Measurements from ENCODE around the gene ZNF276.
"Not testable (repeated sequence)": the region's sequence is repeated elsewhere in the genome, so short reads cannot be mapped to it uniquely, and the experiment has no call there.

ZNF276 gene

DNA sequence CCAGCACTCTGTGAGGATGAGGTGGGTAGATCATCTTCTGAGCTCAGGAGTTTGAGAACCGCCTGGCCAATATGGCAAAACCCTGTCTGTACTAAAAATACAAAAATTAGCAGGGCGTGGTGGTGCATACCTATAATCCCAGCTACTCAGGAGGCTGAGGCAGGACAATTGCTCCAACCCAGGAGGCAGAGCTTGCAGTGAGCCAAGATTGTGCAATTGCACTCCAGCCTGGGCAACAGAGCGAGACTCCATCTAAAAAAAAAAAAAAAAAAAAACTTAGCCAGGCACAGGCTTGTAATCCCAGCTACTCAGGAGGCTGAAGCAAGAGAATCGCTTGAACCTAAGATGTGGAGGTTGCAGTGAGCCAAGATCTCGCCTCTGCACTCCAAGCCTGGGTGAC, 56.9 kb downstream of the ZNF276 start:
- not testable (repeated sequence) for FAIRE-seq; DNase-seq (ENCODE audit: insufficient read length, low spot score)

DNA sequence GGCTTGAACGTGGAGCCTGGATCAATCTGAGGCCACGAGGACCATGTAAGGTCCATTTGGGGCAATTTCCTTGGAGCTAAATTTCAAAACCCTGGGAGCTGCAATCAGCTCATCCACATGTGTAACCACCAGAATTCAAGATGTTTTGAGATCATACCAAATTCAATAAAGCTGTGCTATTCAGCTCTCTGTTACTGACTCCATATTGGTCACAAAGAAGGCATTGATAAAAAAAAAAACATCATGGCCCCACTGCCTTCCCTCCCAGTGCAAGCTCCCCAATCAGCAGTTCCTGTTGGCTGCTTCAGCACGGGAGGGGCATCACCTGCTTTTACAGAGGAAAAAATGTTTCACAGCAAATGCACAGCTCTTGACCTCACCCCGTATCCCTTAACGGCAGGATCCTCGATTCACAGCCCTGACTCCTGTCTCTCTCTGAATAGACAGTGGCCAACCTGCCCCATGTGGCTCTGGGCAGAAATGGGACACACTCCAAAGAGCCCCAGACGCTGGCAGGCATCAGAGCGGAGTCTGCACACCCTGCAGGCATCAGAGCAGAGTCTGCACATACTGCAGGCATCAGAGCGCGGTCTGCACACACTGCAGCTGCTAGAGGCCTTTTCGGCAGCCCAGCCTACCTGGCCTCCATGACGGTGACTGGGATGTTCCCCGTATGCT, 58.0 kb downstream of the ZNF276 start:
- DNase-seq (ENCODE audit: insufficient read length, low spot score): no peak
- FAIRE-seq: no peak

- FAIRE-seq: no peak
- DNase-seq (ENCODE audit: insufficient read length, low spot score): no peak
These were observed 58.6 kb downstream of the ZNF276 start for GRCh38 chr16:89779909-89780305.

GRCh38 chr16:89782489-89782888, 61.2 kb downstream of the ZNF276 start:
- no peak for FAIRE-seq
- DNase-seq (ENCODE audit: insufficient read length, low spot score): no peak

DNA sequence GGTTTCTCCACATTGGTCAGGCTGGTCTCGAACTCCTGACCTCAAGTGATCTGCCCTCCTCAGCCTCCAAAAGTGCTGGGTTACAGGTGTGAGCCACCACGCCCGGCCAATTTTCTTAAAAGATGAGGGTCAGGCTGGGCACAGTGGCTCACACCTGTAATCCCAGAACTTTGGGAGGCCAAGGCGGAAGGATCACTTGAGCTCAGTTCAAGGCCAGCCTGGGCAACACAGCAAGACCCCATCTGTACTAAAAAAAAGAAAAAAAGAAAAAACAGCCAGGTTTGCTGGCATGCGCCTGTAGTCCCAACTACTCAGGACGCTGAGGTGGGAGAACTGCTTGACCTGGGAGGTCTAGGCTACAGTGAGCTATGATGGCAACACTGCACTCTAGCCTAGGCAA, 62.6 kb downstream of the ZNF276 start:
- DNase-seq (ENCODE audit: insufficient read length, low spot score); FAIRE-seq: not testable (repeated sequence)

DNA sequence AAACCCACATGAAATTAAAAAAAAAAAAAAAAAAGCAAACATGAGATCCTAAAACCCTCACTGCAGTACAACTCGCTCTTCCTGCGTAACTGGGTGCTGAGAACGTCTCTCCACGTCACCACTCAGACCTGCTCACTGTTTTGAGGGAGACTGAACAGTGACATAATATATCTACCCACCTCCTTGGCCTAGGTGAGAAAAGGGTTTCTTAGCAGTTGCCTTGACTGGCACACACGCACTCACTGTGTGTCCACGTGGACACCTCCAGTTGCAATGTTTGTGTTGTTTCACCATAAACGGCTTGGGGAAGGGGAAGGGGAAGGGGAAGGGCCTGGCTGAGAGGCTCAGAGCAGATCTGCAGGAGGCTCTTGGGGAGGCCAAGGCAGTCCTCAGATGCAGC, 63.1 kb downstream of the ZNF276 start:
- no peak for DNase-seq (ENCODE audit: insufficient read length, low spot score)
- no peak for FAIRE-seq

- FAIRE-seq (no peak), DNase-seq (ENCODE audit: insufficient read length, low spot score) (no peak)
These were observed 64.3 kb downstream of the ZNF276 start for GRCh38 chr16:89785523-89786155.

DNA sequence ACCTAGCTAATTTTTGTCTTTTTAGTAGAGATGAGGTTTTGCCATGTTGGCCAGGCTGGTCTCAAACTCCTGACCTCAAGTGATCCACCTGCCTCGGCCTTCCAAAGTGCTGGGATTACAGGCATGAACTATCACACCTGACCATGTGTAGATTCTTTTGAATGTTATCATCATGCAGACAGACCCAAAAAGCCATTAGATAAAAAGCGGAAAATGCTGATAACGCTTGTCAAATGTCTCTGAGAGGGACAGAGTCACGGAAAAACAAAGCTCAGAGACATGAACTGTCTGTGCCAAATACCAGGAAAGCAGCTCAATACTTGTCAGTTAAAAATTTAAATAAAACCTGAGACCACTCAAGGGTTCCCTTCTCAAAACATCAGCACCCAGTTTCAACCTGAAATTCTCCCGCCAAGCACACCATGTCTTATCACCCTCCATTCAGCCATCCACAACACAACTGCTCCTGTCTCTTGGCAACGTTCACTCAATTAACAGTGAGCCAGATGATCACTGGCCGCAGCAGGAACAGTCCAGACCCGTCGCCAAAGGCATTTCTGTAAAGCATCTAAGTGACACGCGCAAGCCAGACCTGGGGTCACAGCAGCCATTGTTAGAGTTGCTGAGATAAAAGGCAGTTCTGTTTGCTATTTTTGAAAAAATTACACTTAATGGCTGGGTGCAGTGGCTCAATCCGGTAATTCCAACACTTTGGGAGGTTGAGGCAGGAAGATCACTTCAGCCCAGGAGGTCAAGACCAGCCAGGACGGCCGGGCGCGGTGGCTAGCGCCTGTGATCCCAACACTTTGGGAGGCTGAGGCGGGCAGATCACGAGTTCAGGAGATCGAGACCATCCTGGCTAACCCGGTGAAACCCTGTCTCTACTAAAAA, 65.4 kb downstream of the ZNF276 start:
- DNase-seq (ENCODE audit: insufficient read length, low spot score) (no peak), FAIRE-seq (no peak)

- FAIRE-seq (no peak), DNase-seq (ENCODE audit: insufficient read length, low spot score) (no peak)
These were observed 66.0 kb downstream of the ZNF276 start for GRCh38 chr16:89787365-89787805.
